Lower leg skin (tissue), 3 donors: Measurements from ENCODE around the gene ZNF43.

ENCODE experiments used
- POLR2A ChIP-seq, 2 donors: fragments of 450-650 bp; IDR thresholded peaks; one replicate each; pipeline ENCODE4 v1.6.1; 2016 to 2017; ENCODE audit warnings: antibody characterized with exemption in 2 of 2, mild to moderate bottlenecking in 1 of 2, moderate library complexity in 1 of 2
- TF ChIP-seq, protein P1 (sequence below), 3 donors: fragments of 450-650 bp; IDR thresholded peaks; one replicate each; pipeline ENCODE4 v1.5.1; 2016; ENCODE audit warnings: antibody characterized with exemption in 3 of 3, mild to moderate bottlenecking in 3 of 3, moderate library complexity in 2 of 3

DNA sequence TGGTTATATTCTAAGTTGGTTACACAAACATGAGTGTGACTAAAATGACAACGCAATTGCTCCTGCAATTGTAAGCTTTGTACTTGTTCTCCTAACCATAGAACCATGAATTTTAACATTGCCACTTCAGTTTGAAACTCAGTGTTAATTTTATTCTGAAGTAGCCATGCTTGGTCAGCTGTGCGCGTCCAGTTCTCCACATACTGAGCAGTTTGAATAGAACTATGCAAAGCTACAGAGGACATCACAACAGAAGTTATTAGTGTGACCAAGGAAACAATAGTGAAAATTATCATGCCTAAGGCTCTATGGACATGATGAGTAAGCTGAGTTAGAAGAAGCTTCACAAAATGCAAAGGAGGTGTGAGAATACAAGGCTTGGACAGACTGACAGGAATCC is 49.0 kb downstream of the ZNF43 start:
- TF ChIP-seq, protein P1, sequence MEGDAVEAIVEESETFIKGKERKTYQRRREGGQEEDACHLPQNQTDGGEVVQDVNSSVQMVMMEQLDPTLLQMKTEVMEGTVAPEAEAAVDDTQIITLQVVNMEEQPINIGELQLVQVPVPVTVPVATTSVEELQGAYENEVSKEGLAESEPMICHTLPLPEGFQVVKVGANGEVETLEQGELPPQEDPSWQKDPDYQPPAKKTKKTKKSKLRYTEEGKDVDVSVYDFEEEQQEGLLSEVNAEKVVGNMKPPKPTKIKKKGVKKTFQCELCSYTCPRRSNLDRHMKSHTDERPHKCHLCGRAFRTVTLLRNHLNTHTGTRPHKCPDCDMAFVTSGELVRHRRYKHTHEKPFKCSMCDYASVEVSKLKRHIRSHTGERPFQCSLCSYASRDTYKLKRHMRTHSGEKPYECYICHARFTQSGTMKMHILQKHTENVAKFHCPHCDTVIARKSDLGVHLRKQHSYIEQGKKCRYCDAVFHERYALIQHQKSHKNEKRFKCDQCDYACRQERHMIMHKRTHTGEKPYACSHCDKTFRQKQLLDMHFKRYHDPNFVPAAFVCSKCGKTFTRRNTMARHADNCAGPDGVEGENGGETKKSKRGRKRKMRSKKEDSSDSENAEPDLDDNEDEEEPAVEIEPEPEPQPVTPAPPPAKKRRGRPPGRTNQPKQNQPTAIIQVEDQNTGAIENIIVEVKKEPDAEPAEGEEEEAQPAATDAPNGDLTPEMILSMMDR (IDR thresholded peaks at IDR 0.05): no peak
- TF ChIP-seq POLR2A (IDR thresholded peaks at IDR 0.05): no peak
